Naive thymus-derived CD4-positive, alpha-beta T cell (primary cell): ENCODE data around the gene EMILIN1. TPM values are rescaled to one million over a fixed set of nuclear protein-coding genes. Genes with fewer than 3 reads are reported as not detected.

Experiments
- ATAC-seq: fragments of 150-1000 bp; cut with Tn5 transposase; 2 replicates; pipeline ENCODE4 v1.10.0; 2021; ENCODE audit warnings: mild to moderate bottlenecking, moderate library complexity
- CTCF ChIA-PET: fragments of 350-600 bp; sonication (Branson Sonifier 250); formaldehyde crosslinking; loops from one replicate; lab custom pipeline; 2021; ENCODE audit warnings: antibody characterized with exemption; lab: Charles Lee
- POLR2A ChIA-PET: fragments of 350-600 bp; sonication (Branson Sonifier 250); formaldehyde crosslinking; loops from one replicate; lab custom pipeline; 2021; ENCODE audit warnings: antibody characterized with exemption, inconsistent platforms; lab: Charles Lee
- DNase-seq, 9 donors: peaks; one replicate each; pipeline versions ENCODE4 v3.0.0 to v3.0.0-alpha.2; 2020 to 2022; ENCODE audit warnings: mixed read lengths in 1 of 9
- H3K27ac ChIP-seq: one replicate; pipeline ENCODE4 v1.7.0; 2013; ENCODE audit warnings: mild to moderate bottlenecking, low read depth, low read length, moderate library complexity
- H3K27me3 ChIP-seq, 2 donors: one replicate each; pipeline ENCODE4 v1.7.0; 2013; ENCODE audit warnings: low read length in 2 of 2, mild to moderate bottlenecking in 2 of 2, moderate library complexity in 2 of 2; ENCODE audit not compliant: control insufficient read depth in 2 of 2, insufficient read depth in 2 of 2
- H3K36me3 ChIP-seq, 3 experiments: 1 replicate in 2 of 3; 2 replicates in 1 of 3; pipeline ENCODE4 v1.7.0; 2013; ENCODE audit warnings: low read length in 3 of 3, mild to moderate bottlenecking in 3 of 3, moderate library complexity in 1 of 3; ENCODE audit not compliant: insufficient read depth in 3 of 3, control insufficient read depth in 2 of 3
- H3K4me1 ChIP-seq, 2 donors: one replicate each; pipeline ENCODE4 v1.7.0; 2013; ENCODE audit warnings: low read length in 2 of 2, mild to moderate bottlenecking in 2 of 2, moderate library complexity in 1 of 2; ENCODE audit not compliant: control insufficient read depth in 2 of 2, insufficient read depth in 2 of 2
- H3K4me3 ChIP-seq: 2 replicates; pipeline ENCODE4 v1.7.0; 2013; ENCODE audit warnings: mild to moderate bottlenecking, low read length
- H3K9me3 ChIP-seq, 3 experiments: 1 replicate in 2 of 3; 2 replicates in 1 of 3; pipeline ENCODE4 v1.7.0; 2013; ENCODE audit warnings: low read length in 3 of 3; ENCODE audit not compliant: control insufficient read depth in 2 of 3
- H3K27ac Mint-ChIP-seq, 9 donors: one replicate each; pipeline ENCODE4 v1.8.0; 2020 to 2022; ENCODE audit warnings: mixed read lengths in 9 of 9, mild to moderate bottlenecking in 8 of 9, moderate library complexity in 5 of 9, inconsistent platforms in 2 of 9
- H3K27me3 Mint-ChIP-seq, 5 donors: one replicate each; pipeline ENCODE4 v1.8.0; 2021 to 2022; ENCODE audit warnings: mixed read lengths in 5 of 5, mild to moderate bottlenecking in 1 of 5
- H3K36me3 Mint-ChIP-seq, 5 donors: one replicate each; pipeline ENCODE4 v1.8.0; 2020 to 2022; ENCODE audit warnings: mixed read lengths in 5 of 5, mild to moderate bottlenecking in 3 of 5, inconsistent platforms in 1 of 5
- H3K4me1 Mint-ChIP-seq, 7 donors: one replicate each; pipeline ENCODE4 v1.8.0; 2020 to 2022; ENCODE audit warnings: mixed read lengths in 7 of 7, mild to moderate bottlenecking in 3 of 7, inconsistent platforms in 1 of 7
- H3K4me3 Mint-ChIP-seq, 10 donors: one replicate each; pipeline ENCODE4 v1.8.0; 2020 to 2022; ENCODE audit warnings: mild to moderate bottlenecking in 10 of 10, mixed read lengths in 10 of 10, moderate library complexity in 6 of 10, inconsistent platforms in 2 of 10
- H3K9me3 Mint-ChIP-seq, 11 donors: one replicate each; pipeline ENCODE4 v1.8.0; 2020 to 2022; ENCODE audit warnings: mixed read lengths in 11 of 11, mild to moderate bottlenecking in 4 of 11, inconsistent platforms in 1 of 11, moderate library complexity in 1 of 11
- intact Hi-C, 2 donors: fragments of 100-400 bp; cut with micrococcal nuclease; formaldehyde crosslinking; loops; one replicate each; pipeline ENCODE4 v1.15.1; 2023
- polyA plus RNA-seq, 2 donors: library from polyadenylated mRNA; unstranded; fragments of 300-500 nt; fragmentation: Illumina TruSeq; gene quantifications; one replicate each; pipeline ENCODE4 v1.2.3, GENCODE V29; 2021
- total RNA-seq, 6 experiments: library from RNA in 5 of 6; stranded (reverse) in 5 of 6; gene quantifications; 1 replicate in 5 of 6; 2 replicates in 1 of 6; pipeline ENCODE4 v1.2.3 and lab custom pipeline; 2021 to 2026

EMILIN1 gene
- total and polyA plus RNA-seq, 7 experiments from 2014 or later, result 0.35 to 1.4 (median 0.73) TPM

DNA sequence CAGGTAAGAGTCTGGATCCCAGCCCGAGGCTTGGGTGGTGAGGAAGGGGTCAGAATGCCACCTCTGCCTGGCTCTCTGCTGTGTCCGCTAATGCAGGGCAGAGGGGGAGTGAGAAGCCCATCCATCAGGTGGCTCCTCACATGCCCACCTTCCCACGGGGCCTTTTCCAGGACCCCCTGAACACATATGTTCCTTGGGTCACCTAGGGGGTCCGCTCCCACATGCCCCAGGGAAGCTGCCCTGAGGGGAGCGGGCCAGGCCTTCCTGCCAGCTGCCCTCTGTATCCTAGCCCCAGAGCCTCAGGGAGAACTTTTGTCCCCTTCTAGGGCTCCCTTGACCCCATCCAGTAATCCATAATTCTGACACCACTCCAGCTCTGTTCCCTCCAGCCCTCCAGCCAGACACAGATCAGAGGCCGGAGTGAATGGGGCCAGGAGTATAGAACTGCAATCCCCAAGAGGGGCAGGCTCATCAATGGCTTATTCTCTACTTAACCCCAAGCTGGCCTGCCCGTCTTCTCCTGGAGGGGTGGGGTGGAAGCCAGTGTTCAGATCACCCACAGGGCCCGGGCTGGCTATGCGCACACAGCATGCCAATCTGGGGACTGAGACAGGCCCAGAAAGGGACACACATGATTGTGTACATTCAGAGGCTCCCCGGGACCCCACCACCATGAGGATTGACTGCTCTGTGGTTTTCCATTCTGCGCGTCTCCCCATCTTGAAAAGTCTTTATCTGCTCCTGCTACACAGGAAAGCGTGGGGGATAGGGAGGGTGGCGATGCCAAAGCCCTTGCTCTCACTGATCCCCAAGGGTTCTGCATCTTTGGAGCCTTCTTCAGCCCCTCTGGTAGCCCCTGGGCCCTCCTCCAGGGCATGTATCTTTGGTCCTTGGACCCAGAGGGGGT, 1.1 kb downstream of the EMILIN1 start:
- CTCF ChIA-PET, result interaction anchor here (0.7 kb wide), 1 partner anchor 61 kb away, joined by 3 read pairs; no protein-coding TSS in a partner anchor
- no peaks in the 10 kb centered on the region for H3K27me3 Mint-ChIP-seq
- no peaks in the 10 kb centered on the region for H3K9me3 Mint-ChIP-seq
- H3K27ac Mint-ChIP-seq, result peak overlapping the region in 4 of 9 donors; percentile 79 to 97 (median 96)
- ATAC-seq (no peak), DNase-seq (no peak)
- no peaks in the 10 kb centered on the region for H3K27me3 ChIP-seq
- peaks cover 0 to 1% (median 0%) of the 10 kb centered on the region in 5 donors for H3K36me3 Mint-ChIP-seq
- no peak overlapping the region for H3K4me3 Mint-ChIP-seq
- intact Hi-C loops, result loop anchor here (2.0 to 10.0 kb wide), 5 partner anchors 119 to 1675 kb away; partner anchors contain the start of genes CCDC121 (in 1 of the 2), EIF2B4 (in 1 of the 2), GPN1 (in 1 of the 2) and IFT172 (in 1 of the 2)
- H3K36me3 ChIP-seq, result no peaks in the 10 kb centered on the region
- H3K4me1 Mint-ChIP-seq, result peaks cover 27 to 53% (median 45%) of the 10 kb centered on the region in 7 donors
- no peaks in the 10 kb centered on the region for H3K9me3 ChIP-seq
- H3K4me3 ChIP-seq, result no peak overlapping the region
- peaks cover 18 to 32% of the 10 kb centered on the region in 2 donors for H3K4me1 ChIP-seq
- POLR2A ChIA-PET, result interaction anchor here (11.1 kb wide), 1 partner anchor 6 kb away, joined by 134 read pairs; the partner anchor contains the start of gene OST4
- no peak overlapping the region for H3K27ac ChIP-seq

- Mint-ChIP-seq H3K27me3 (no peaks in the 10 kb centered on the region), H3K4me3 (peak overlapping the region in 3 of 10 donors; percentile 19 to 82 (median 34)), H3K9me3 (no peaks in the 10 kb centered on the region), H3K27ac (peak overlapping the region in 7 of 9 donors; percentile 4 to 97 (median 79)), H3K4me1 (peaks cover 23 to 52% (median 40%) of the 10 kb centered on the region in 7 donors), H3K36me3 (no peaks in the 10 kb centered on the region)
- intact Hi-C loops, result loop anchor here (2.0 to 10.0 kb wide), 3 partner anchors 119 to 405 kb away; partner anchors contain the start of genes EIF2B4 (in 1 of the 2), IFT172 (in 1 of the 2) and SNX17 (in 1 of the 2)
- Histone ChIP-seq H3K4me1 (peaks cover 14 to 25% of the 10 kb centered on the region in 2 donors), H3K27me3 (no peaks in the 10 kb centered on the region), H3K4me3 (no peak overlapping the region), H3K36me3 (no peaks in the 10 kb centered on the region), H3K9me3 (no peaks in the 10 kb centered on the region), H3K27ac (no peak overlapping the region)
- ChIA-PET CTCF (no interaction called here), POLR2A (interaction anchor here (1.7 to 11.1 kb wide), 2 partner anchors 7 to 47 kb away, joined by 7 to 134 read pairs; partner anchors contain the start of genes OST4 and TMEM214)
- ATAC-seq (no peak), DNase-seq (no peak)
These were observed 1.7 kb downstream of the EMILIN1 start for GRCh38 chr2:27080140-27080469.

GRCh38 chr2:27080603-27080936, 2.2 kb downstream of the EMILIN1 start:
- H3K4me1 ChIP-seq, result peaks cover 17 to 21% of the 10 kb centered on the region in 2 donors
- H3K27ac ChIP-seq, result peak overlapping the region; percentile 69
- no peaks in the 10 kb centered on the region for H3K9me3 Mint-ChIP-seq
- no peaks in the 10 kb centered on the region for H3K27me3 ChIP-seq
- no peaks in the 10 kb centered on the region for H3K36me3 Mint-ChIP-seq
- DNase-seq (no peak), ATAC-seq (no peak)
- intact Hi-C loops, result loop anchor here (2.0 to 10.0 kb wide), 3 partner anchors 120 to 404 kb away; partner anchors contain the start of genes EIF2B4 (in 1 of the 2), IFT172 (in 1 of the 2) and SNX17 (in 1 of the 2)
- ChIA-PET POLR2A (interaction anchor here (0.5 to 12.0 kb wide), 8 partner anchors 8 to 183 kb away, joined by 3 to 134 read pairs (median 6); partner anchors contain the start of genes AGBL5, ATRAID, OST4 and SLC5A6), CTCF (no interaction called here)
- peak overlapping the region in 6 of 9 donors; percentile 95 to 98 (median 97) for H3K27ac Mint-ChIP-seq
- peak overlapping the region in 8 of 10 donors; percentile 74 to 96 (median 86) for H3K4me3 Mint-ChIP-seq
- H3K4me3 ChIP-seq, result no peak overlapping the region
- H3K4me1 Mint-ChIP-seq, result peaks cover 24 to 52% (median 40%) of the 10 kb centered on the region in 7 donors
- H3K9me3 ChIP-seq, result no peaks in the 10 kb centered on the region
- H3K27me3 Mint-ChIP-seq, result no peaks in the 10 kb centered on the region
- H3K36me3 ChIP-seq, result no peaks in the 10 kb centered on the region

DNA sequence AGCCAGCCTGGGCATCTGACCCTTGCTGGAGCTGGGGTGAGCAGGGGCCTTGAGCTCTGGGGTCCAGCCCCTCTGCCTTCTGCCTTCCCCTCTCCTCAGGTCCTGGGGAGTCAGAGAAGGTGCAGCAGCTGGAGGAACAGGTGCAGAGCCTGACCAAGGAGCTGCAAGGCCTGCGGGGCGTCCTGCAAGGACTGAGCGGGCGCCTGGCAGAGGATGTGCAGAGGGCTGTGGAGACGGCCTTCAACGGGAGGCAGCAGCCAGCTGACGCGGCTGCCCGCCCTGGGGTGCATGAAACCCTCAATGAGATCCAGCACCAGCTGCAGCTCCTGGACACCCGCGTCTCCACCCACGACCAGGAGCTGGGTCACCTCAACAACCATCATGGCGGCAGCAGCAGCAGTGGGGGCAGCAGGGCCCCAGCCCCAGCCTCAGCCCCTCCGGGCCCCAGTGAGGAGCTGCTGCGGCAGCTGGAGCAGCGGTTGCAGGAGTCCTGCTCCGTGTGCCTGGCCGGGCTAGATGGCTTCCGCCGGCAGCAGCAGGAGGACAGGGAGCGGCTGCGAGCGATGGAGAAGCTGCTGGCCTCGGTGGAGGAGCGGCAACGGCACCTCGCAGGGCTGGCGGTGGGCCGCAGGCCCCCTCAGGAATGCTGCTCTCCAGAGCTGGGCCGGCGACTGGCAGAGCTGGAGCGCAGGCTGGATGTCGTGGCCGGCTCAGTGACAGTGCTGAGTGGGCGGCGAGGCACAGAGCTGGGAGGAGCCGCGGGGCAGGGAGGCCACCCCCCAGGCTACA, 3.8 kb downstream of the EMILIN1 start:
- H3K27me3 ChIP-seq, result no peaks in the 10 kb centered on the region
- H3K9me3 ChIP-seq, result no peaks in the 10 kb centered on the region
- peaks cover 21 to 22% of the 10 kb centered on the region in 2 donors for H3K4me1 ChIP-seq
- H3K4me3 ChIP-seq, result peak overlapping the region; percentile 48
- peak overlapping the region; percentile 69 for H3K27ac ChIP-seq
- no peaks in the 10 kb centered on the region for H3K36me3 ChIP-seq
- no peaks in the 10 kb centered on the region for H3K36me3 Mint-ChIP-seq
- ChIA-PET CTCF (interaction anchor here (0.6 to 1.6 kb wide), 7 partner anchors 11 to 221 kb away, joined by 3 to 5 read pairs (median 4); partner anchors contain the start of gene OST4), POLR2A (interaction anchor here (0.8 to 12.0 kb wide), 10 partner anchors 8 to 274 kb away, joined by 3 to 134 read pairs (median 7); partner anchors contain the start of genes AGBL5, ATRAID, GTF3C2 and OST4)
- DNase-seq, result no peak
- intact Hi-C loops, result loop anchor here (1.0 to 10.0 kb wide), 10 partner anchors 11 to 403 kb away; partner anchors contain the start of genes ATRAID (in 2 of the 2), EIF2B4 (in 2 of the 2), OST4 (in 2 of the 2) and SLC5A6 (in 2 of the 2)
- no peak for ATAC-seq
- peak overlapping the region in 6 of 9 donors; percentile 95 to 98 (median 97) for H3K27ac Mint-ChIP-seq
- peak overlapping the region in 6 of 10 donors; percentile 81 to 96 (median 86) for H3K4me3 Mint-ChIP-seq
- no peaks in the 10 kb centered on the region for H3K27me3 Mint-ChIP-seq
- no peaks in the 10 kb centered on the region for H3K9me3 Mint-ChIP-seq
- peaks cover 19 to 44% (median 29%) of the 10 kb centered on the region in 7 donors for H3K4me1 Mint-ChIP-seq

DNA sequence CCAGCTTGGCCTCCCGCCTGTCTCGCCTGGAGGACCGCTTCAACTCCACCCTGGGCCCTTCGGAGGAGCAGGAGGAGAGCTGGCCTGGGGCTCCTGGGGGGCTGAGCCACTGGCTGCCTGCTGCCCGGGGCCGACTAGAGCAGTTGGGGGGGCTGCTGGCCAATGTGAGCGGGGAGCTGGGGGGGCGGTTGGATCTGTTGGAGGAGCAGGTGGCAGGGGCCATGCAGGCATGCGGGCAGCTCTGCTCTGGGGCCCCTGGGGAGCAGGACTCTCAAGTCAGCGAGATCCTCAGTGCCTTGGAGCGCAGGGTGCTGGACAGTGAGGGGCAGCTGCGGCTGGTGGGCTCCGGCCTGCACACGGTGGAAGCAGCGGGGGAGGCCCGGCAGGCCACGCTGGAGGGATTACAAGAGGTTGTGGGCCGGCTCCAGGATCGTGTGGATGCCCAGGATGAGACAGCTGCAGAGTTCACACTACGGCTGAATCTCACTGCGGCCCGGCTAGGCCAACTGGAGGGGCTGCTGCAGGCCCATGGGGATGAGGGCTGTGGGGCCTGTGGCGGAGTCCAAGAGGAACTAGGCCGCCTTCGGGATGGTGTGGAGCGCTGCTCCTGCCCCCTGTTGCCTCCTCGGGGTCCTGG, 4.5 kb downstream of the EMILIN1 start:
- no peaks in the 10 kb centered on the region for H3K36me3 Mint-ChIP-seq
- DNase-seq (no peak), ATAC-seq (no peak)
- no peak overlapping the region for H3K27ac Mint-ChIP-seq
- H3K4me1 Mint-ChIP-seq, result peaks cover 19 to 45% (median 32%) of the 10 kb centered on the region in 7 donors
- Histone ChIP-seq H3K27me3 (no peaks in the 10 kb centered on the region), H3K36me3 (no peaks in the 10 kb centered on the region), H3K4me1 (peaks cover 22 to 23% of the 10 kb centered on the region in 2 donors), H3K4me3 (no peak overlapping the region), H3K9me3 (no peaks in the 10 kb centered on the region), H3K27ac (no peak overlapping the region)
- ChIA-PET CTCF (interaction anchor here (1.4 to 2.1 kb wide), 4 partner anchors 11 to 221 kb away, joined by 3 to 6 read pairs (median 4); partner anchors contain the start of gene OST4), POLR2A (interaction anchor here (0.6 to 12.0 kb wide), 8 partner anchors 10 to 178 kb away, joined by 3 to 134 read pairs (median 10); partner anchors contain the start of genes AGBL5, ATRAID, OST4 and PREB)
- H3K4me3 Mint-ChIP-seq, result peak overlapping the region in 1 of 10 donors; percentile 52
- no peaks in the 10 kb centered on the region for H3K27me3 Mint-ChIP-seq
- intact Hi-C loops, result loop anchor here in 1 of 2 donors (10.0 kb wide), 1 partner anchor 402 kb away; the partner anchor contains the start of gene IFT172
- H3K9me3 Mint-ChIP-seq, result no peaks in the 10 kb centered on the region
